ENCODE data around the gene DEFB129.
"Not testable (repeated sequence)": the region's sequence is repeated elsewhere in the genome, so short reads cannot be mapped to it uniquely, and the experiment has no call there.

DEFB129 gene

DNA sequence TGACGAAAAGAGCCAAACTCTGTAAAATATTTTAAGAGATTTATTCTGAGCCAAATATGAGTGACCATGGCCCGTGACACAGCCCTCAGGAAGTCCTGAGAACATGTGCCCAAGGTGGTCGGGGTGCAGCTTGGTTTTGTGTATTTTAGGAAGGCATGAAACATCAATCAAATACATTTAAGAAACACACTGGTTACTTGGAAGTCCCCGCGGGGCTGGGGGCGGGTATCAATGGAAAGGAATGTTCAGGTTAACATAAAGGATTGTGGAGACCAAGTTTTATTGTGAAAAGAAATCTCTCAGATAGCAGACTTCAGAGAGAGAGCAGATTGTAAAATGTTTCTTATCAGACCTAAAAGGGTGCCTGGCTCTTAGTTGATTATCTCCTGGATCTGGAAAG lies 26.4 kb downstream of the DEFB129 start:
- not testable (repeated sequence) for DNase-seq

DNA sequence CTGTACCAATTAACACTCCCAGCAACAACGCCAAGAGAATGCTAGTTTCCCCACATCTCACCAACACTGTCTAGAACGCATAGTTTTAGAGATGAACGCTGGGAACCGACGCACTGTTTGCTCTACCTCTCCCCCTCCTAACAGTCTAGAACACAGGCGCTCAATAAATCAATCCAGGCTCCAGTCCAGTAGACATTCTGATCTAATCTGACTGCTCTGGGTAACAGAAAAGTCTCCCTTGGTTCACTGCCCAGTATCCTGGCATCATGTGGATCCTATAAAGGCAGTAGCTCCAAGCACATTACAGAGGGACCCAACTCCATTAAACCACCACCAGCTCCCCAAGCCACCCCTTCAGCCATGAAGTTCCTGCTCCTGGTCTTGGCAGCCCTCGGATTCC lies 30.4 kb downstream of the DEFB129 start, which contains the start of gene DEFB132:
DEFB132 (plus strand) TSS at position 306 of the 400 bp plus-strand sequence; CDS start at position 361, 55 bp downstream.
- DNase-seq = no peak

DNA sequence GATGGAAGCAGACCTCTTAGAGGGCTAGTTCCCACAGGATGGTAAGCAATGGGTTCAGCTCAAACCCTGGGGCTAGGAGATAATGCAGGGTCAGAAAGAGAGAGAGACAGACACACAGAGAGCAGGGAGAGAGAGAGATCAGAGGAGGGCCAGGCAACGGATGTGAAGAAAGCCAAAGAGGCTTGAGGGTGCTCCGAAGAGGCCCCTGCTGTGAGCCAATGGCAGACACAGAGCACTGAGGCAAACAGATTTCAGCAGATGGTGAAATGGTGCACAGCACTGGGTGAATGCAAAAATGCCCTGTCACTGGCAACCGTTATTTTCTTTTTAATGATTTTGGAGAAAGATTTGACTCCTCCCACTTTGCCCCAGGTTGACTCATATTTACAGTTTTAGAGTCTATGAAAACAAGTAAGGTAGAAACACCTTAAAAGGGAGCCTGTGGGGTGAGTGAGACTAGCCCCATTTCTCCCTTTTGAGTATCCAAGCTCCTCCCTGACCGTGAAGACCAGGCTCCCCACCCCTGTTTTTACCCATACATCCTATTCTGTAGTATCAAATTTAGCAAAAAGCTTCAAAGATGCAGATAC lies 31.3 kb downstream of the DEFB129 start:
- DNase-seq = no peak

DNA sequence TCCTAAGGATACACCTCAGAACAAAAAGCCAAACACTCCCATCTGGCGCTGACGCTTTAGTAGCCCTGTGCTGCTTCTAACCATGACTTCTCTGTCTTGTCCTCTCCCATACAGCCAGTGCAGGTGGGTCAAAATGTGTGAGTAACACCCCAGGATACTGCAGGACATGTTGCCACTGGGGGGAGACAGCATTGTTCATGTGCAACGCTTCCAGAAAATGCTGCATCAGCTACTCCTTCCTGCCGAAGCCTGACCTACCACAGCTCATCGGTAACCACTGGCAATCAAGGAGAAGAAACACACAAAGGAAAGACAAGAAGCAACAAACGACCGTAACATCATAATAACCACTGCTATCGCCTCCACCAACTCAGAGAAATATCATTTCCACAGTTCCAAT lies 31.9 kb downstream of the DEFB129 start:
- DNase-seq = no peak

DNA sequence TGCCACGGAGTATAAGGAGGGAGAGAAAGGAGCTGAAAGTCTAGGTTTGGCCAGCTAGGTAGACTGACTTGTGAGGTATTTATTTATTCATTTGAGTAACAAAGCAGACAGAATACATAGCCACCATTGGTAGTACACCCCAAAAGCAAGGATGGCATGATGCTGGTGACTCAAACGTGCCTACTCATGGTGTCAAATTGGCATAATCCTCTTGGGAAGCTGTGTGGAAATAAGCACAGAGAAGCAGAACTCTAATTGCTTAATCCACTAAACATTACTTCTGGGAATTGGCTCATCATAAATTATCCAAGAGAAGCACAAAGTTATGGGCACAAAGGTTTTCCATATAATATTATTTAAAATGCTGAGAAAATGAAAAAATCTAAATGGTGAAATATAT lies 32.9 kb downstream of the DEFB129 start:
- DNase-seq = no peak

DNA sequence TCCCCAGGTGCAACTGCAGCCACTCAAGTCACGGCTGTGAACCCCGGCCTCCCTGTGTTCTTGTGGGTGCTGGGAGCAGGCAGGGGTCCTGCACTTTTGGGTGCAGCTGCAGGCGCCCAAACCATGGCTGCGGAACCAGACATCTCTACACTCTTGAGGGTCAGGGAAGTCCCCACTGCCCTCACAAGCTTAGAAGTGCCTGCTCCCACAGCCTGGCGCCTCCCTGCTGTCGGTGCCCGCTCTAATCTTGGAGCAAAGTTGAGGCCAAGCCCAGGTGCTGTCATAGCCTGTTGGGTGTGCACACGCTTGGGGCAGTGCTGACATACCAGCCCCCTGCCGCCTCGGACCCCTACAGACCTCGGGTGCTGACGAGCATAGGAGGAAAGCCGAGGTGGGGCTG lies 36.6 kb downstream of the DEFB129 start:
- no peak for DNase-seq

DNA sequence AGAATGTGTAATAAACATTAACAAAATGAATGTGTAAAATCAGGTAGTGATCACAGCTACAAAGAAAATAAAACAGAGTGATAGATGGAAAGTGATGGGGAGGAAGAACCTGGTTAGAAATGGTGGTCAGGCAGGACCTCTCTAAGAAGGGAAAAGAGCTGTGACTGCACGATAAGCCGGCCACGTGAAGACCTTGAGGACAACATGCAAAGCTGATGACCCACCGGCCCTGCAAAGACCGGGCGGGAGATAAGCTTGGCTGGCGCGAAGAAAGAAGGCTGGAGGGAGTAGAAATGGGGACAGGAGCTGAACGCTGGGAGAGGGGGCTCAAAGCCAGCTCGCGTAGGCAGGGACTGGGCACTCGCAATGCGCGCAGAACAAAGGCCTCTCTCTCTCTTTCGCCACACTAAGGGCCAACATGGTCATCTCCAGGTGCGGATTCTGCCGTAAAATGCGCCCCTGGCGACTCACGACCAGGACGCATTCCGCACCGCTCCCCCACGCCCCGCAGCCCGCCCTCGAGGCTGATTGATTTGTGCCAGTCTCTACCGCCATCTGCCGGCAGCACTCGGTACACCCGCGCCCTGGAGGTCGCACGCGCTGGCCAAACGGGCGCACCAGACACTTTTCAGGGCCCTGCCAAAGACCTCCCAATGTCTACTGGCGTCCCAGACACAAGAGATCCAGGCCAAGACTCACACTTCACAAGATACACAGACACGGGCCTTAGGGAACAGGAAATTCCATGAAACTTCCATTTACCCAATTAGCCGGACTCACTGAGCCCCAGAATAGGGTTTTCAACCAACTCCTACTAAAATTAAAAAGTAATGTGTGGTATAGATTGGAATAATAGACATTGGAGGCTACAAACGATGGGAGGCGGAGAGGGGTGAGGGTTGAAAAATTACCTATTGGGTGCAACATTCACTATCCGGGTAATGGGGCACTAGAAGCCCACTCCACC lies 39.8 kb downstream of the DEFB129 start:
- peak; percentile 95 for DNase-seq

DNA sequence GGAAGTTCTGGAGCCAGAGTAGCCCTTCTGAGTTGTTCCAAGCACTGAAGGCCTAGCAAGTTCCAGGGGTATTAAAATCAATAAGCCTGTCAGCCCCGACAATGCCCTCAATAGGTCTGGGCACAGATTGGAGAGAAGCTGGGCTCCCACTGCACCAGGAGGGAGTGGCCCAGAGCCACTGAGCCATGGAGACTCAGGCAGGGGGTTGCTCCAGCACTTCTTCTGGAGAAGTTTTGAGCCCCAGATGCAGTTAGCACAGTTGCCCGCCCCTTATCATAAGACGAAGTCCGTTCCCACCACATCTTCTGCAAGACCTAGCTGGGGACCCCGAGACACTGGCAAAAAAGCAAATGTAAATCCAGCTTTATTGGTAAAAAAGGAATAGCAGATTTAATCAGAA lies 43.5 kb downstream of the DEFB129 start:
- no peak for DNase-seq

DNA sequence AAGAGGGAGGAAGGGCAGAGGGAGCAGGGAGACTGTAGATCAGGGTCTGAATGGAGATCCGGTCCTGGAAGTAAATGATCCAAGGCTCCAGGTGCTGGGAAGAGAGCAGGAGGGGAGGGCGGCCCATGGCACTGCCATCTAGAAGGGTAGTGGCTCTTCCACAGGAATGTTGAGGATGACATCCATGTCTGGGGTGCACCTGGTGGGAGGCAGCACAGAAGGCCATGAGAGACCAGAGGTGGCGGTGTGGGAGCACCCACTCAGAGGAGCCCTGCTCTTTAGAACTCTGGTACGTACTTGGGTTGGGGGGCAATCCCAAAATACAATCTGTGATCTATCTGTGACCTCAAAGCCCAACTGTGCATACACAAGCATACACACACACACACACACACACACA lies 44.0 kb downstream of the DEFB129 start:
- DNase-seq = no peak

DNA sequence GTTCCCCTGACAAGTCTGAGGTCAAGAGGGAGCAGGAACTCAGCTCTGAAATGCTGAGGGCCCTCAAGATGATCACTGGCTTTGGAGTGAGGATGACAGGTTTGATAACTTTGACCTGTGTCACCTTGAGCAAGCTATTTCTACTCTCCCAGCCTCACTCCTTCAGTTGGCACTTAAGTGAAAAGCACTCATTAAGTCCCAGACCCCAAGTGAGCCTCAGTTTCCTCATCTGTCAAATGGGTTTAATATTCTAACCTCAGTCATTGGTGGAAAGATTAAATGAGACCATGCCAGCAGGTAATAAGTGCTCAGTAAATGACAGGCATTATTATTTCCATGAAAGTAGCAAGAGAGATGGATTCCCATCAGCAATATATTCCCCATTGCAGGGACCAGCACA lies 44.5 kb downstream of the DEFB129 start:
- no peak for DNase-seq

DNA sequence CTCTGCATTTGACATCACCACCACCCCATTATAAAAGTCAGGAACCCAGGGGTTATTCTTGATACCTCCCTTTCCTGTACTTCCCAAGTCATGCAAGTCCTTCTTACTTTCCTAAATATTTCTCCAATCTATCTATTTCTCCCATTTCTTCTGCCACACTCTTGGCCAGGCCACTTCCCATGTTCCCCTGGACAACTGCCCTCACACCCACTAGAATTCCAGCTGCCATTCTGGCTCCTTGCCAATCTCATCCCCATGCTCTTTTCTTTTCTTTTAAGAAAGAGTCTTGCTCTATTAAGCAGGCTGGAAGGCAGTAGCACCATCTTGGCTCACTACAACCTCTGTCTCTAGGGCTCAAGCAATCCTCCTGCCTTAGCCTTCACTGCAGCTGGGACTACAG lies 45.7 kb downstream of the DEFB129 start:
- no peak for DNase-seq

DNA sequence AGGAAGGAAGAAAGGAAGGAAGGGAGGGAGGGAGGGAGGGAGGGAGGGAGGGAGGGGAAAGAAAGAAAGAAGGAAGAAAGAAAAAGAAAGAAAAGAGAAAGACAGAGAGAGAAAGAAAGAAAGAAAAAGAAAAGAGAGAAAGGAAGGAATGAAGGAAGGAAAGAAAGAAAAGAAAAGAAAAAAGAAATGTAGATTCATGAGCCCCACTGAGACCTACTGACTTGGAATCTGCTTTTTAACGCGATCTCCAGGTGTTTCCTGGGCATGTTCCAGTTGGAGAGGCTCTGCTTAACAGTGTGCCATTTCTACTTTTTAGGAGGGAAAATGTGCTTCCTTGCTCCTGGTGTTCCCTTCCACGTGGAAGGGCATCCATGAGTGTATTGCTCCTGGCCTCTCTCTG lies 46.8 kb downstream of the DEFB129 start:
- DNase-seq = no peak

DNA sequence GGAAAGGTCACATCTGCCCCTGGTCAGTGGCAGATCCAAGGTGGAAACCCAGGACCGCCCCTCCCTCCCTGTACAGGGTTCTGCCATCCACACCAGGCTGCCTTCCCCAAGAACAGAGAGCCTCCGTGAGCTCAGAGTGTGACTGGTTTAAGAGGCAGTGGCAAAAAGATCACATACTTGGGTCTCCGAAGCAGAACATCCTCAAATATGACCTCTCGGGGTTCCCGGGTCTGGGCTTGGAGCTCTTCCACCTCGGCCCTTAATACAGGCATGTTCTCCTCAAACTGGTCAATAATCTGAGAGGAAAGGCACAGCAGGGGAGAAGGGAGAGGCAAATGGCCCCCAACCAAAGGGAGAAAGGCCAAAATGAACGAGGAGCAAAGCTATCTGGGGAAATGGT lies 48.7 kb downstream of the DEFB129 start:
- DNase-seq = no peak

DNA sequence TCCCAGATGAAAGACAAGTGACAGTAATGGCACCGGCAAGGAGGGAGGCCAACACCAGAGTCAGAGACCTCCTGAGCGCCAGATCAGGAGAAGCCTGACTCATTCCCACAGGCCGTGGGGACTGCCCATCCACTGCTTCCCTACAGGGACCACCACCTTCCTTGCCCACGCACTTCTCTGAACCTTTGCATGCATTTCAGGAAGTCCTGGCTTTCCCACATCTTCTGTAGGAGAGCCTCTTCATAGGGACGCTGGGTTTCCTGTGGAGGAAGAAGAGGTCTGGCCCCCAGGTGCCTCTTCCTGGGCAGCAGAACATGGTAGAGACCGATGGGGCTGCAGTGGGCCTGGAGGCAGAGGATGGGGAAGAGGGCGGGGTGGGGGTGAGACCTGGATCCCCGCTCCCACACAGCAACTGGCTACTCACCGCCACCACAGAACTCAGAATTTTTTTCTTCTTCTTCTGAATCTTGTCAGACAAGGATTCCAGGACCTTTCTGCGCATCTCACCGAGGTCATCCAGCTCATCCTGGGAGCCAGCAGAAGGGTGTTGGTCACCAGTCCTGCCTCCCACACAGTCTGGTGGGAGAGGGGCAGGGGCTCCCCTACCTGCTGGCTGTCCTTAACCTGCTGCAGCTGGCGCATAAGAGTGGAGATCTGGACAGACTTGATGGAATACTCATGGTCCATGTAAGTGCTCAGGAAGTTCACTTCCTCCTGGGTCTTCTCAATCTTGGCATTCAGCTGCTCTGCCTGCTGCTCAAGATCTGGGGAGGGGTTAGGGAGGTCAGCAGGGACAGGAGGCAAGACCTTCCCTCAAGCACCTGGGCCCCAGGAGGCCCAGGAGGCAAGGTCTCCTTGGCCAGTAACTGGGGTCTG lies 49.8 kb downstream of the DEFB129 start:
- peak in 1 of 2 experiments; percentile 12 for DNase-seq

DNA sequence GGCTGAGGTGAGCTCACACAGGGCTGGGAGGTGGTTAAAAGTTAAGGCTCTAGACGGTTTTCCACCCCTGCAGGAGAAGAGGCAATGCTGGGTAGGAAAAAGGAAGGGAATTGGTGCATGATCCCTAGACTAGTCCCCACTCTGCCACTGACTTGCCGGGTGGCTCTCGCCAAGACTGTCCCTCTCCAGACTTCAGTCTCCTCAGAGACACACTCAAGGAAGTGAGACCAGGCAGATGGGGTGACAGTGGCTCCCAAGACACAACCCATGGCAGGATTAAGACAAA lies 50.4 kb downstream of the DEFB129 start:
- no peak for DNase-seq

DNA sequence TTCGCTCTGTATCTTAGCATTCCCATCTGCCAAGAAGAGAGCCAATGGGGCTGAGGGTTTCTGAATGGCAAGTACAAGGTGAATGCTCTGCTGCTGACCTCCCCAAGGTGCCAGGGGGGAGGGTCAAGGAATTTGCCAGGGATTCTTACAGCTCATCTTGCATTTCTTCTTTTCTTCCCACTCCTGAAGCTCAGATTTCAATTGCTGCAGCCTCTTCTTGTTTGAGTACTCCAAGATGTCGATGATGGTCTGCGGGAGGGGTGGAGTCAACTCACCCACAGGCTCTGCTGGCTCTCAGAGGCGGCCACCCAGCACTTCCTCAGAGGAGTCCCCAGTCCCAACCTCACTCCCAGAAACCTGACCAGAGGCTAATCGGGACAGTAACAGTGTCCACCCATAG lies 51.1 kb downstream of the DEFB129 start:
- peak in 1 of 2 experiments; percentile 16 for DNase-seq

DNA sequence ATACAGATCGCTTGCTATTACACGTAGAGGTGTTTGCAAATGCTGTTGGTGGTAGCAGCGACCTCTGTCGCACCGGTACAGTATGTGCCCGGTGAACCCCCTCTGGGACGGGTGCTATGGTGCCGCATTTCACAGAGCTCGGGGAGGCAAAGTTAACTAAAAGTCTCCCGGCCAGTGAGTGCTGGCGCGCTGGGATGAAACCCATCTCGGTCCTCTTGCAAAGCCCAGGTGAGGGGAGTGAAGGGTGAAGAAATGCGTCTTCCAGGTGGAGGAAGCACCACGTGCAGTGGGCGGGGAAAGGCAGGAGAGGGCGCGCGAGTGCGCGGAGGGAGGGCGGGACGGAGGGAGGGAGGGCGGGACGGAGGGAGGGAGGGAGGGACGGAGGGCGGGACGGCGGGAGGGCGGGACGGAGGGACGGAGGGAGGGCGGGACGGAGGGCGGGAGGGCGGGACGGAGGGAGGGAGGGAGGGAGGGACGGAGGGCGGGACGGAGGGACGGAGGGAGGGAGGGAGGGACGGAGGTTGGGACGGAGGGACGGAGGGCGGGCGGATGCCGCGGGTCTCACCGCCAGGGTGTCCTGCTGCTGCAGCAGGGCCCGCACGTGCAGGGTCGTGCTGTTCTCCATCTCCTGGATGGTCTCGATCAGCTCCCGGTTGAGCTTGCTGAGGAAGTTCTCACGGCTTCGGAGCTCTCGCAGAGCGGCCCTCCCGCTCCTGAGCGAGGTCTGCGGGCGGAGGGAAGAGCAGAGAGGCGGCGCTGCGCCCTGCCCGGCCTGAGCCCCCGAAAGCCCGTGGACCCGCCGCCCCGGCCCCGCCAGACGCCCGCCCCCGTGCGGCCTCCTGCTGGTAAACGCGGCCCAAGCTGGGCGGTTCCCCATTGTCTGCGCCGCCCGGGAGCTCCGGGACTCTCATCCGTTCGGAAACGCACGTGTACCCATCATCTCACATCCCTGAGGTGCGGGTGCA lies 51.8 kb downstream of the DEFB129 start:
- peak in 1 of 2 experiments; percentile 11 for DNase-seq

Measured in activated T-cell treated with anti-CD3 and anti-CD28 coated beads, Interleukin-2, amount 50 U/mL, for 48 hours (primary cell).